ENCODE measurements around the gene LMNTD2.

- TF ChIP-seq POLR2A (IDR thresholded peaks at IDR 0.05), result no peak
- TF ChIP-seq, protein P1, sequence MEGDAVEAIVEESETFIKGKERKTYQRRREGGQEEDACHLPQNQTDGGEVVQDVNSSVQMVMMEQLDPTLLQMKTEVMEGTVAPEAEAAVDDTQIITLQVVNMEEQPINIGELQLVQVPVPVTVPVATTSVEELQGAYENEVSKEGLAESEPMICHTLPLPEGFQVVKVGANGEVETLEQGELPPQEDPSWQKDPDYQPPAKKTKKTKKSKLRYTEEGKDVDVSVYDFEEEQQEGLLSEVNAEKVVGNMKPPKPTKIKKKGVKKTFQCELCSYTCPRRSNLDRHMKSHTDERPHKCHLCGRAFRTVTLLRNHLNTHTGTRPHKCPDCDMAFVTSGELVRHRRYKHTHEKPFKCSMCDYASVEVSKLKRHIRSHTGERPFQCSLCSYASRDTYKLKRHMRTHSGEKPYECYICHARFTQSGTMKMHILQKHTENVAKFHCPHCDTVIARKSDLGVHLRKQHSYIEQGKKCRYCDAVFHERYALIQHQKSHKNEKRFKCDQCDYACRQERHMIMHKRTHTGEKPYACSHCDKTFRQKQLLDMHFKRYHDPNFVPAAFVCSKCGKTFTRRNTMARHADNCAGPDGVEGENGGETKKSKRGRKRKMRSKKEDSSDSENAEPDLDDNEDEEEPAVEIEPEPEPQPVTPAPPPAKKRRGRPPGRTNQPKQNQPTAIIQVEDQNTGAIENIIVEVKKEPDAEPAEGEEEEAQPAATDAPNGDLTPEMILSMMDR (IDR thresholded peaks at IDR 0.05), result no peak
Observed at GRCh38 chr11:507727-508515, 52.6 kb downstream of the LMNTD2 start.

All from uterus (tissue), 2 donors.